Embryonic facial prominence (tissue), 1 donor: Measurements from ENCODE around the gene ADSL.
"Not testable (repeated sequence)": the region's sequence is repeated elsewhere in the genome, so short reads cannot be mapped to it uniquely, and the experiment has no call there.

ENCODE experiments used
- DNase-seq: peaks from one replicate; pipeline ENCODE4 v3.0.0-alpha.2; 2016; ENCODE audit errors: extremely low spot score

The ADSL gene

DNA sequence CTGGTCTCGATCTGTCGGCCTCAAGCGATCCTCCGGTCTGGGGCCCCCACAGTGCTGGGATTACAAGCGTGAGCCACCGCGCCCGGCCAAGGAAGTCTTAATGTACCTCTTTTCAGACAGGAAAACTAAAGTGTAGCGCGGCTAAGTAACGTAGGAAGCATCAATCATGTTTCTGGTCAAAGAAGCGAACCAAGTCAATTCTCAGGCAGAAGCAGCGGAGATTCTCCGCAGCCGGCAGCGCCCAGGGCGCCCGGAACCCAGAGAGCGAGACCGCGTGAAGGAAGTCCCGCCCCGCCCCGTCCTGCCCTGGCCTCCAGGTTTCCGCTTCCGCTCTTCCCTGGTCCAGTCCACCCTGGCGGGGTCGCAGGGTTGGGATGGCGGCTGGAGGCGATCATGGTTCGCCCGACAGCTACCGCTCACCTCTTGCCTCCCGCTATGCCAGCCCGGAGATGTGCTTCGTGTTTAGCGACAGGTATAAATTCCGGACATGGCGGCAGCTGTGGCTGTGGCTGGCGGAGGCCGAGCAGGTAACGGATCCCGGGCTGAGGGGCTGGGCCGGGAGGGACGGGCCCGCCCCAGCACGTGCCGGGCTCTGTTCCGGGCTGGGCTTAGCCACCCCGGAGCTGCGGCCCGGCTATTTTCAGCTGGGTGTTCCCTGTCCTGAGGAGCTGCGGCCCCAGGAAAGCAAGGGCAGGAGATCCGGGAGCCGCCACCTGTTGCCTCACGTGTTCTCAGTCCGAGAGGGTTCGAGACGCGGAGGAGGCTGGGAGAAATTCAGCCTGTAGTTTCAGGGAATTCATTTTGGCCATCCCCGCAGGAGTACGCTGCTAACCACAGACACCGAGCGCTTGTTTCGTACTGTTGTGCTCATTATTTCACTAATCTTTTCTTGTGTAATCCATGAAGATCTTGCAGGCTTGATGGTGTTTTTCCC, at the start of gene ADSL:
Gene ADSL (plus strand): TSS at position 316 of the 934 bp plus-strand sequence. CDS start 59 bp downstream, at position 375.
- peak; percentile 73 for DNase-seq

DNA sequence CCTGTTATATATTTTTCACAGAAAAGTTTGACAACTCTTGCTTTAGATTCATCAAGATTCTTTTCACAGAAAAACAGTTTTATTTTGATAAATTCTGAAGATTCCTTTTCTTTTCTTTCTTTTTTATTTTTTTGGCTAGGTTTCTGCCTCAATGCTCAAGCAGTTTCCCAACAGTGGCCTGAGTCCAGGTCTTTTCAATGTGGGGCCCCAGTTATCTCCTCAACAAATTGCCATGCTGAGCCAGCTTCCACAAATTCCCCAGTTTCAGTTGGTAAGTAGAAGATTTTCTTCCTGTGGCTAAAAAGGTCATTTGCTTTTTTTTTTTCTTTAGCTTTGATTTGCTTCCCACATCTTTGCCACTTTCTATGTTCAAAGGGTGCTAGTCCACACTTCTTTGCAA, 46.0 kb upstream of the ADSL start:
- DNase-seq, result no peak

DNA sequence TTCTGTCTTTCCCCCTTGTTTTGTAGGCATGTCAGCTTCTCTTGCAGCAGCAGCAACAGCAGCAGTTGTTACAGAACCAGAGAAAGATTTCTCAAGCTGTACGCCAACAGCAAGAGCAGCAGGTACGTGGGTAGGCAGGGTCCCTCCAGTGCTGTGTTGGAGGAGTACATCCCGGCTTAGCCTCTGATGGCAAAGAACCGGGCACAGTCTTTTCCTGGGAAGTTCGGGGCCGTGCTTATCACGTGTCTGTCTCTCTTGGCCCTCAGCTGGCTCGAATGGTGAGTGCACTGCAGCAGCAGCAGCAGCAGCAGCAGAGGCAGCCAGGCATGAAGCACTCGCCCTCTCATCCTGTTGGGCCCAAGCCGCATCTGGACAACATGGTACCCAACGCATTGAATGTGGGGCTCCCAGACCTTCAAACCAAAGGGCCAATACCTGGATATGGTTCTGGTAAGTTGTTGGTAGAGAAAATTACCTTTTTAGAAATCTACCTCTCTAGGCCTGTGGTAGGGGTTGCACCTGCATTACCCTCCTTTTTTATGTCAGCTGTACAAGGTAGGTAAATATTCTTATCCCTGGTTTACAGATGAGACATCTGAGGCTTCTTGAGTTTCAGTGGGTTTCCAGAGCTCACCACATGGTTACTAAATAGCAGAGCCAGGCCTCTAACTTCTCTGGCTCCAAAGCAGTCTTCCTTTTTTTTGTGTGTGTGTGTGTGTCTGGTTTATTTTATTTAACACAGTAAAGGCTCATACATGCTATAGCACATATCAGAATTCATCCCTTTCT, 45.2 kb upstream of the ADSL start:
- DNase-seq, result no peak

DNA sequence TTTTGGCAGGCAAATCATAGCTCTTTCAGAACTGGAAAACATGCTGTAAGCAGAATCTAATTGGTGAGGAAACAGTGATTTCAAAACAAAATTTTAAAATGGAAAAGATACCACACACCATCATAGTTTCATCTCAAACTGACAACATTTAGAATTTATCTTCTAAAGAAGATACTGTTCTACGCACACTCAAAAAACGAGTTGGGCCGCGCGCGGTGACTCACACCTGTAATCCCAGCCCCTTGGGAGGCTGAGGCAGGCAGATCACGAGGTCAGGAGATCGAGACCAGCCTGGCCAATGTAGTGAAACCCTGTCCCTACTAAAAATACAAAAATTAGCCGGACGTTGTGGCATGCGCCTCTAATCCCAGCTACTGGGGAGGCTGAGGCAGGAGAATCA, 44.2 kb upstream of the ADSL start:
- no peak for DNase-seq

DNA sequence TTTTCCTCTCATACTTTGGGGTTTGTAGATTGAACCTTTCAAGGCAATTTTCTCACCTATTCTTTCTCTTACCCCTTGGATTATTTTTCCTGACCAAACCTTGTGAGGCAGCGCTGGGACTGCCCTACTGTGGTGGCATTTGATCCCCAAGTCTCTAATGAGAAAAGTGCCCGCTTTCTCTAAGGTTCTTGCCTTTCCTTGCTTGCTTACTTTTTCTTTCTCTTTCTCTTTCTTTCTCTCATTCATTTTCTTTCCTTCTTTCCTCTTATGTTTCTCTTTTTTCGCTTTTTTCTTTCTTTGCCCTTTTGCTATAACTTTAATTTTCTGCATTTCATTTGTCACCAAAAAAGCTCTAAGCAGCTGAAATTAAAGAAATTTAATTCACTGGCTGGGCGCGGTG, 40.7 kb upstream of the ADSL start:
- DNase-seq, result no peak

DNA sequence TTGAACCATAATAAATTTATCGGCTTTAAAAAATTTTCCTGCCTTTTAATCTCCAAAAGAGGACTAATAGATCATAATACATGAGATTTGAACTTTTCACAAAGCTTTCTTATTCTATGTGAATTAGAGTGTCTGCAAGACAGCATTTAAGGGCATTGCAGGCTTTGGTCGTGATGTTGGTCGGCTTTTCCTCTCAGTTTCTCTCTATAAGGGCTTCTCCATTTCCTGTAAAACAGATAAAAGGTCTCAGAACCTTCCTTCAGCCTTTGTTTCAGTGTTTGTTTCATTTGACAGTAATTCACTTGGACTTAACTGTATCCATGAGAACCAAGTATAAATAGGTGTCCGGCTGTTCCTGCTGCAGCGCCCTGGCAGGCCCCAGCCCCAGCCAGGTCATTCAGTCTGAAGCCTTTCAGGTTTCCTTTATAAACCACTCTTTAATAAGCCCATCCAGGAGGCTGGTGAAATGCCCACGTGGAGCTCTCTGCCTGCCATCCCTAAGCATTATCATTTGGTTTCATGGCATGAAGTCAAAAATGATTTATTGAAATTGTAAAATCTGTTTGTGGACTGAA, 37.2 kb upstream of the ADSL start:
- no peak for DNase-seq

DNA sequence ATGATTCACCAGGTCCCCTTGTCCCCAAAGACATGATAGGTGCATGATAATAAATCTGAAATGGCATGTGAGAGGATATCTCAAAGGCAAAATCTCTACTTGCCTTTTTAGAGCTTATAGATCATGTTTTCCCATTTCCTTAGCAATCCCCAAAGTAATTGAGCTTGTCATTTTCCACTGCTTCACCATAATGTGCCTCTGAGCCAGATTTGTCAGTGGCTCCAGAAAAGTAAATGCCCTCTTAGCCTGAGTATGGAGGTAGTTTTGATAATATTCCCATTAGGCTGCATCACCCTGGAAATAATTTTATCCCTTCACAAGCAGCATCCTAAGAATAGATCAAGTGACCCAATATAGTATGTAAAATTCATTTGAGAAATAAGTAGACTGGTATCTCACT, 36.7 kb upstream of the ADSL start:
- no peak for DNase-seq

DNA sequence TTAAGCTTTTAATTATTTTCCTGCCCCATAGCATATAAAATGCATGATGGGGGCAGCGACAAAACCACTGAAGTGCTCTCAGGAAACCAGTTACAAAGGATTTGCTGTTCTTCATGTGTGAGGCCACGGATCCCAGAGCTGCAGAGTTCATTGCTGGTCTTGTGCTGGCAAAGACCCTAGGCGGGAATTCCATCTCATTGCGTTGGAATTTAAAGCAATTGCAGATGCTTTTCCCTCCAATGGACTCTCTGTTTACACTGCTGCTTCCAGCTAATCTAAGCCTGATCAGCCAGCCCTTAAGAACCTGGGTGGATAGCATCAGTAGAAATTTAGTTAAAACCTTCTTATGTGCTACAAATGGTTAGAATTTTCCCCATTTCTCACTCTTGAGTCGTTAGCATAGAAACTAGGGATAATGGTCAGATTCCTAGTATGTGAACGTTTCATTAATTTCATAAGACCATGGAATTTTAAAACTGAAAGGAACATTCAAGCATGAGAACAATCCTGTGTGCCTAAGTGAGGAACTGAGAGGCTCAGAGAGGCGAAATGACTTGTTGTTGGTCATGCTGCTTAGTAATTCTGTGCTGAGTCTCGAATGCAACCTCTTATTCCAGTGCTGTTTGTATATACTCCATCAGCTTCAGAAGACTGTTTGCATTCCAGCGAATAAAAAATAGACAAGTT, 36.1 kb upstream of the ADSL start:
- peak; percentile 69 for DNase-seq

DNA sequence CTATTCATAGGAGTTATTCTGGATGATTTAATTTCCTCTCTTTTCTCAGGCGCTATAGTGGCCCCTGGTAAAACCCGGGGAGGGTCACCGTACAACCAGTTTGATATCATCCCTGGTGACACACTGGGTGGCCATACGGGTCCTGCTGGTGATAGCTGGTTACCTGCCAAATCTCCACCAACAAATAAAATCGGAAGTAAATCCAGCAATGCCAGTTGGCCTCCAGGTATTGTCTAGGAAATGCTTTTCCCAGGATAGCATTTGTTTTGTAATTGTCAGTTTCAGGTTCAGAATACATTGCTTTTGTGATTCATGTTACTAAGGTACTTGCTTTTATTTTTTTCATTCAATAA, 35.6 kb upstream of the ADSL start:
- DNase-seq, result no peak

DNA sequence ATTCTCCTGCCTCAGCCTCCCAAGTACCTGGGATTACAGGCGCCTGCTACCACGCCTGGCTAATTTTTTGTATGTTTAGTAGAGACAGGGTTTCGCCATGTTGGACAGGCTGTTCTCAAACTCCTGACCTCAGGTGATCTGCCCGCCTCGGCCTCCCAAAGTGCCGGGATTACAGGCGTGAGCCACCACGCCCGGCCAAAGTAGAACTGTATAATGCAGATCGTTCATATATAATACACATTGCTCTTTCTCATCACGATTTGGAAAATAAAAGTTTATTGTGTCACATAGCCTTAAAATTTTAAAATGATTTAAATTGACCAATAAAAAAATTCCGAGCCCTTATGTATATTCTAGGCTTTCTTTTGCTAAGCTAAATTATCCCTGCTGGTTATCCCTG, 34.7 kb upstream of the ADSL start:
- not testable (repeated sequence) for DNase-seq

DNA sequence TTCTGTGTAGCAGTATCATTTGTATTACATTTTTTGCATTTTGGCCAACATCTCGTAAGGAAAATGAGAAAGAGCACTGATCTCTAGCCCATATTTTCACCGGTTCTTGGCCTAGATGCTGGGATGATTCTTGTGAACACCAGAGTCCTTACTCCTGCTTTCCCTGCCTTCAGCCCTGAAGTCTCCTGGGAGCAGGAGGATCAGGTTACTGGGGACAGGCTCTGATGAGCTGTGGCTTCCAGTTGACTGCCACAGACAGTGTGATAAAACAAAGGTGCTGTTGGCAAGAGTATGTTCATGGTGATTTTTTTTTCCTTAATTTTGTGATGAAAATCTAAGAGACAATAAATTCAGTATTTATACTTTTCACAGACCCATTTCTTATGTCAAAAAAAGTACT, 34.2 kb upstream of the ADSL start:
- DNase-seq, result no peak

DNA sequence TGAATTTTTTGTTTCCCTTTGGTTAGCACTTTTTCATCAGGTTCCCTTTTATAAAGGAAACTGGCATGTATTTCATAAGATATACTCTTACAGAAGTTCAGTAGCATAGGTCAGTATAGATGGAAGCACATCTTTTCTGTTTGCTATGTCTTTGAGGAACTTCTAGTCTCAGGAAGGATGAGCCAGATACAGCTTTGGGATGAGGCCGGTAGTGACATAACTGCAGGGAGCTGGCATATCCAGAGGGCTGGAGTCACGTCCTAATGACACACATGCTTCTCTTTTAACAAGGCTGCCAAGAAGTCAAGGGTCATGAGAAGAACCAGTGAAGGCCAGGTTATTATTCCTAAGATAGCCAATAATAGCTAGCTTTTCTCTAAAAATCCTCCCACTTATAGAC, 33.3 kb upstream of the ADSL start:
- DNase-seq, result no peak

DNA sequence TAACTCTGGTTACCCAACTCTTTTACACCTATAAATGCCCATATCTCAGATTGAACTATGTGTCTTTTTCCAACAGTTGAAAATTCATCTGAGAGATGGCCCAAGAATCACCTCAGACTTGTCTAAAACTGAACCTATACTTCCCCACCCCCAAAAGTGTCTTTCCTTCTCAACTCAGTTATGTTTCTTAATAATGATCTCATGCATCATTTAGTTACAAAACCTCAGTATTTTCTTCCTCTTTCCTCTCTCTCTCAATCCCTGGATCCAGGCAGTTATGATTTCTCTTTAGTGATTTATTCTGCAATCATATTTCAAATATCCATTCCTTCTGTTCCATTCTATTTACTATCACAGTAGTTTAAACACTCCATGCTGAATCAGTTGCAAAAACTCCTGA, 32.3 kb upstream of the ADSL start:
- DNase-seq, result no peak

DNA sequence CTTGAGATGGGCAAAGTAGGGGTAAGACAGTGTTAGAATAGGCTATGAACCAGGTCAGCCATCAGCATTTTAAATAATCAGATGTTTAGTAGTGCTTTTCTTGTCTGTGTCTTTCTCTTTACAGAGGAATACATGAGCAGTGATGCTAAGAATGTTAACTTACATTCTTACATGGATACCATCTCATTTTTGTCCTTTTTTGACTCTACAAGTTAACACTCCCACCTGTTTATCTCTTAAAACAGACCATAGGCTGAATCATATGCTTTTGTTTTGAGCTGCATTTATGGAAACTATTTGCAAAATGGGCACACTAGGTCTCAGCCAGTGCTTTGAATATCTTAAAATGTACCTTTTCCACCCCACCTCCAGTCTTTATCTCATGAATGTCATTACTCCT, 25.6 kb upstream of the ADSL start:
- no peak for DNase-seq

DNA sequence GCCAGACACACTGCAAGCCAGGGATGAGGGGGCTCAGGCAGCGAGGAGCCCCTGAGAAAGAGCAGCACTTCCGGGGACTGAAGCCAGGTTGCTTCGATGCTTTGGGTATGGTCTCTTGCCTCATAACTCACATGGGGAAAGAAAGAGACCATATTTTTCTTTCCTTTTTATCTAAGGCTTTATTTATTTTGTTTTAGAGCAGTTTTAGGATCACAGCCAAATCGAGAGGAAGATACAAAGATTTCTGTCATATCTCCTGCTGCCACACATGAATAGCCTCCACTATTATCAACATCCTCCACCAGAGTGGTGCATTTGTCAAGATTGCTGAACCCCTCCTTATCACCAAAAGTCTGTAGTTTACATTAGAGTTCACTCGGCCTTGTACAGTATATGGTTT, 24.3 kb upstream of the ADSL start:
- no peak for DNase-seq

DNA sequence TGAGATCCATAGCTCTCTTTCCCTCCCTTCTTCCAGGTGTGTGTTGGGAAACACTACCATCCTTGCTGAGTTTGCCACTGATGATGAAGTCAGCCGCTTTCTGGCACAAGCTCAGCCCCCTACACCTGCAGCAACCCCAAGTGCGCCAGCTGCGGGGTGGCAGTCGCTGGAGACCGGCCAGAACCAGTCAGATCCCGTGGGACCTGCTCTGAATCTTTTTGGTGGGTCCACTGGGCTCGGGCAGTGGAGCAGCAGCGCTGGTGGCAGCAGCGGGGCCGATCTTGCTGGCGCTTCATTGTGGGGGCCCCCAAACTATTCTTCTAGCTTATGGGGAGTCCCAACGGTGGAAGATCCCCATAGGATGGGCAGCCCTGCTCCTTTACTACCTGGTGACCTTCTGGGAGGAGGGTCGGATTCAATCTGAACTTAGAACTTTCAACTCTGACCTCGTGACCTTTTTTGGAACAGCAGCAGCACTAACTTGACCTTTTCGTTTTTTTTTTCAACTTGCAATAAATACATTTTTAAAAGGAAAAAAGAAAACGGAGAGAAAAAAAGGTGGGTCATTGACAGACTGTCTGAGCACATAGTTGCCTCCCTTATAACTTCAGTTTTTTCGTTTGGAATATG, 23.4 kb upstream of the ADSL start:
- no peak for DNase-seq

DNA sequence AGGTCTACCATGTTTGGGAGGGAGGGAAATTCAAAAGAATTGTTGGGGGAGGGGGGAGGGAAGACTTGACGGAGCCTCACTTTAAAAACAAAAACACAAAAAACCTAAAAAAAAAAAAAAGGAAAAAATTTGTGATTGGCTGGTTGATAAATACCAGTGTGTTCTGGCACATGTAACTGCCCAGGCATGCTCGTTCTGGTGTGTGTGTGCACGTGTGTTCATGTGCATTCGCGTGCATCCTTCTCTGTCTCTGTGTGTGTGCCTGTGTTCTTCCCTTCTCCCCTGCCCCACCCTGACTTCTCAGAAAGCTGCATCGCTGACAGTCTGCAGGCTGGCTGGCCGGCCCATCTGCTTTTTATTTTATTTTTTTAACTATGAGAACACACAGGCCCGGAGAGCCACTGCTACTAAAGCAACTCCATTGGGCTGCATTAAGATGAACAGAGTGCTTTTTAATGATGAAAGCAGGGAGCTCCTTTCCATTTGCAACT, 22.6 kb upstream of the ADSL start:
- DNase-seq, result peak; percentile 26

DNA sequence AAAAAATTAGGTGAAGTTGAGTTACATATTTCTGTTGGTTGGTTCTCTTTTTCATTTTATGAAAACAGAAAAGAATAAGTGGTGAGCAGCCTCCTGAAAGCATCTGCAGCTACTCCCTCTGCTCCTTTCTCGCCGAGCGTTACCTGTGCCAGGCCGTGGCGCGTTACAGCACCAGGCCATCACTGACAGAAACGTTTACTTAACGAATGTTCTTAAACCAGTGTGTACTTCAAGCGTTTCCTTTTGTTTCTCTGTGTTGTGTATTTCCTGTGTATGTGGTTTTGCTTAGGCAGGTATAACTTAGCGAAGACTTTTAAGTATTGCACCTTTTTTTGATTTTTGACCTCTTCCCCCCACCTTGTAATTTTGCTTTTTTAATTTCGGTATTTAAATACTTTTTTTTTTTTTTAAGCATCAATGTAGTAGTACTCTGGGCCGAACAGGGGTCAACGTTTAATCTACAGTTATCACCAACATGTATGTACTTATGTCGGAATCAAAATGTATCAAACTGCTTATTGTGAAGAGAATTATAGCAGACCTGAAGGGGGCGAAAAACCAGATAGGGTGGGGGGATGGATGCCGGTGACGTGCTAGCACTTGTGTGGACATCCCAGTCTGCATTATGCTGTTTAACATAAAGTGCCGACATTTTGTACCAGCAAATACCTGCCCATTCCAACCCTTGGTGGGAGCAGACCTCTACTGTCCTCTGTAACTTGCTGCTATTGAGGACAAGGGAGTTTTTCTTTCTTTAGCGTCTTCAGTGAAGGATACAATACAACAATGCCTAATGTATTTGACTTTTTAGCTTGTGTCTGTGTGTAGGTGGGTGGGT, 21.6 kb upstream of the ADSL start:
- no peak for DNase-seq

DNA sequence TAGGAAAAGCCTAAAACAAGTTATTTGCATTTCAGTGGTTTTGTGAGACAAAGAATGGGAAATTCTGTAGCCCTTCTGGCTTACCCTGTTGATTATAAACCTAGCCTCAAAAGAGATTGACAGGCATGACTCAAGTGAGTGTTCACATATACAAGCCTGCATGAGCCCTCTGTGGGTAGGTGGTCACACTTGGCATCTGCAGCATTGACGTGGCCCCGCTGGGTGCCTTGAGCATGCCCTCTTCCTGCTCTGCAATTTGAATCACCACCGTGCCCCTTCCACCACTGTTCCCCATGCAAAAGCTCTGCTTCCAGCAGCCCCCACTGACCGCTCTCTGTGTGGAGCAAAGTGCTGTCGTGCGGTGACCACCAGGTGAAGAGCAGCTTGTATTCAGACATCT, 21.0 kb upstream of the ADSL start:
- no peak for DNase-seq

DNA sequence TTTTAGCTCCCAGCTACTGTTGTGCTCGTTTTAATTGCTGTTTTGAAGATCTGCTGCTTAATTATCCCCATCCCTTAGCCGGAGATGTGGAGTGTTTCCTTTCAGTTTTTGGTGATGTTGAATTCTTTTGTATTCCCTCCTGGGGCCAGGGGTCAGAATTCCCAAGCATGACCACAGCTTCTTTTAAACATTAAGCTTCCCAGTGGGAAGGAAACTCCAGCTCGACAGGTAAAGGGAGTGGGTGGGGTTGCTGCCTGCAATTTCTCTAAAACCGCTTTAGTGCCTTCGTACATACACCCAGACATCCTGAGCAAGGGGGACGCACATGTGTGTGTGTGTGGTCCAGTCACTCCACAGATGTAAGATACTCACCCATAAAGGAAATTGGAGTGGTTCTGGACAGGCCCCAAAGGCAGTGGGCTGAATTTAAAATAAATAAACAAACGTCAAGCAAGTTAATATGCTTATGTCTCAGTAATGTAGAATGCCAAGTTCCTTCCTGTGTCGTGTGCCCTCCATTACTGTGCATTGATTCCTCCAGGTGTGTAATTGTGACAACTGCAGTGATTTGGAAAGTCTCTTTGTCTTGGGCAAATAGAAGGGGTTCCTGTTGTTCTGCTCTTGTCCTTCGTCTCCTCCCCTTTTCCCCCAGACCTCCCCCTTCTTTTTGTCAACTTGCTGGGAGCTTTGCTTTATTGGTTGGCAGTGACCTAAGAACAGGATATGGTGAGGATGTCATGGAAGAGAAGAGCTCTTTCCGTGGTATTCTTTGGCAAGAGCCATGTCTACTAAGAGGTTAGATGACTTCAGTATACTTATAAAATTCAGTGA, 19.2 kb upstream of the ADSL start:
- DNase-seq, result no peak
